A549 (cell line): ENCODE data around the gene MTARC1. TPM values are rescaled to one million over a fixed set of nuclear protein-coding genes. Genes with fewer than 3 reads are reported as not detected.

Experiments
- ATAC-seq, 2 experiments: fragments of 200-7000 bp in 1 of 2; fragments of >200 bp in 1 of 2; cut with Nextera tagmentation in 1 of 2; cut with Tn5 transposase in 1 of 2; 3 replicates each; pipeline versions ENCODE4 v1.8.0 to v1.9.1; 2018 to 2020; ENCODE audit warnings: mild to moderate bottlenecking in 1 of 2, moderate library complexity in 1 of 2
- CTCF ChIA-PET: fragments of 300-600 bp; sonication (Branson Sonifier 250); formaldehyde crosslinking; extraction: SDS; loops from one replicate; lab custom pipeline; 2021; ENCODE audit warnings: antibody characterized with exemption, inconsistent platforms; lab: Yijun Ruan, JAX
- POLR2A ChIA-PET: fragments of 350-600 bp; formaldehyde crosslinking; extraction: SDS; loops from one replicate; lab custom pipeline; 2021; ENCODE audit warnings: antibody characterized with exemption, inconsistent platforms; lab: Yijun Ruan, JAX
- DNase-seq, 2 experiments: peaks; one replicate each; pipeline versions ENCODE4 v3.0.0 to v3.0.0-alpha.2; 2011 to 2016; ENCODE audit warnings: low read depth in 1 of 2, low spot score in 1 of 2
- FAIRE-seq: peaks from 2 replicates; lab custom pipeline; 2011; peaks lifted over from hg19 to GRCh38; lab: Jason Lieb, UNC
- H3K27ac ChIP-seq, 2 experiments: fragments of >200 bp; sonication (Bioruptor Twin); formaldehyde crosslinking; 3 replicates each; pipeline ENCODE4 v1.5.1; 2016 to 2017
- H3K4me1 ChIP-seq: fragments of >200 bp; sonication (Bioruptor Twin); formaldehyde crosslinking; 3 replicates; pipeline ENCODE4 v1.6.1; 2016
- H3K4me2 ChIP-seq: fragments of >200 bp; sonication (Bioruptor Twin); formaldehyde crosslinking; 3 replicates; pipeline ENCODE4 v1.6.1; 2016
- H3K4me3 ChIP-seq: fragments of >200 bp; sonication (Bioruptor Twin); formaldehyde crosslinking; 3 replicates; pipeline ENCODE4 v1.5.1; 2016
- H3K9me3 ChIP-seq: fragments of >200 bp; sonication (Bioruptor Twin); formaldehyde crosslinking; 3 replicates; pipeline ENCODE4 v1.6.1; 2016
- CBX2 ChIP-seq: fragments of 200-600 bp; sonication (generic); IDR thresholded peaks from 2 replicates; pipeline ENCODE4 v1.6.1; 2016; ENCODE audit warnings: low read depth, mild to moderate bottlenecking, borderline replicate concordance
- CBX8 ChIP-seq: fragments of 200-600 bp; sonication (generic); IDR thresholded peaks from 2 replicates; pipeline ENCODE4 v1.6.1; 2016
- CEBPB ChIP-seq, 2 experiments: fragments of >200 bp in 1 of 2; sonication (Bioruptor Twin) in 1 of 2; formaldehyde crosslinking in 1 of 2; IDR thresholded peaks; 2 replicates each; pipeline ENCODE4 v1.6.1; 2012 to 2016
- EHF ChIP-seq: fragments of 250-450 bp; sonication (Bioruptor Pico); IDR thresholded peaks from 2 replicates; pipeline ENCODE4 v1.5.0; 2020; ENCODE audit warnings: mild to moderate bottlenecking
- ESRRA ChIP-seq: fragments of 150-350 bp; IDR thresholded peaks from 2 replicates; pipeline ENCODE4 v1.6.1; 2014; ENCODE audit warnings: mild to moderate bottlenecking, low read length, borderline replicate concordance
- FOSB ChIP-seq: fragments of 250-450 bp; sonication (Bioruptor Pico); IDR thresholded peaks from 2 replicates; pipeline ENCODE4 v1.5.0; 2020; ENCODE audit warnings: mild to moderate bottlenecking, moderate library complexity
- HDAC2 ChIP-seq: fragments of 200-600 bp; sonication (generic); IDR thresholded peaks from 2 replicates; pipeline ENCODE4 v1.6.1; 2016
- HOXA7 ChIP-seq: fragments of 250-450 bp; sonication (Bioruptor Pico); IDR thresholded peaks from 2 replicates; pipeline ENCODE4 v1.5.0; 2020; ENCODE audit warnings: mild to moderate bottlenecking, moderate library complexity
- KDM1A ChIP-seq: fragments of 200-600 bp; sonication (generic); IDR thresholded peaks from 2 replicates; pipeline ENCODE4 v1.6.1; 2016; ENCODE audit warnings: low read depth, mild to moderate bottlenecking
- MAFK ChIP-seq: fragments of 450-650 bp; IDR thresholded peaks from 2 replicates; pipeline ENCODE4 v1.6.1; 2014; ENCODE audit not compliant: partially characterized antibody
- PHF8 ChIP-seq: fragments of 200-600 bp; sonication (generic); IDR thresholded peaks from 2 replicates; pipeline ENCODE4 v1.6.1; 2016; ENCODE audit warnings: low read depth, mild to moderate bottlenecking, antibody characterized with exemption, moderate library complexity, borderline replicate concordance
- POLR2A ChIP-seq: IDR thresholded peaks from 2 replicates; pipeline ENCODE4 v1.6.1; 2012; ENCODE audit warnings: mild to moderate bottlenecking, low read length
- RARB ChIP-seq: fragments of 250-450 bp; sonication (Bioruptor Pico); IDR thresholded peaks from 2 replicates; pipeline ENCODE4 v1.8.0; 2021; ENCODE audit warnings: mild to moderate bottlenecking, moderate library complexity
- RCOR1 ChIP-seq: fragments of 150-350 bp; IDR thresholded peaks from 2 replicates; pipeline ENCODE4 v1.6.1; 2014; ENCODE audit warnings: antibody characterized with exemption, low read length, low read depth
- RFX5 ChIP-seq: fragments of 450-650 bp; IDR thresholded peaks from 2 replicates; pipeline ENCODE4 v1.7.1; 2014; ENCODE audit warnings: antibody characterized with exemption, mild to moderate bottlenecking, moderate library complexity
- SREBF2 ChIP-seq: fragments of 450-650 bp; IDR thresholded peaks from 2 replicates; pipeline ENCODE4 v1.6.1; 2014; ENCODE audit warnings: mild to moderate bottlenecking, moderate library complexity
- TP53 ChIP-seq: fragments of 250-450 bp; sonication (Bioruptor Pico); IDR thresholded peaks from 2 replicates; pipeline ENCODE4 v1.5.0; 2021; ENCODE audit warnings: mild to moderate bottlenecking, moderate library complexity
- USF2 ChIP-seq: fragments of 450-650 bp; IDR thresholded peaks from 2 replicates; pipeline ENCODE4 v1.6.1; 2014; ENCODE audit warnings: antibody characterized with exemption
- ZC3H11A ChIP-seq: fragments of 450-650 bp; IDR thresholded peaks from 2 replicates; pipeline ENCODE4 v1.6.1; 2014; ENCODE audit warnings: antibody characterized with exemption, mild to moderate bottlenecking
- ZFP36 ChIP-seq: fragments of 450-650 bp; IDR thresholded peaks from 2 replicates; pipeline ENCODE4 v1.6.1; 2014; ENCODE audit warnings: borderline replicate concordance; ENCODE audit not compliant: partially characterized antibody
- ZSCAN20 ChIP-seq: fragments of 250-450 bp; sonication (Bioruptor Pico); IDR thresholded peaks from 2 replicates; pipeline ENCODE4 v1.8.0; 2022; ENCODE audit warnings: mild to moderate bottlenecking, moderate library complexity
- WGBS: methylation state at CpG from one replicate; pipeline ENCODE4 v1.1.6; 2017; ENCODE audit errors: missing lambda C conversion rate; 5-methylcytosine and 5-hydroxymethylcytosine counted together
- polyA plus RNA-seq, 4 experiments: library from polyadenylated mRNA; depleted of rRNA in 3 of 4; stranded (reverse); fragments of >200 nt; fragmentation: RNase III in 1 of 4; extraction: RNeasy Plus Mini Kit Qiagen cat#74134 plus additional on column Dnase treatment in 1 of 4; gene quantifications; 2 replicates in 3 of 4; 3 replicates in 1 of 4; pipeline ENCODE4 v1.2.3, GENCODE V29; 2011 to 2017
- TF ChIP-seq, protein P1 (sequence below): fragments of >200 bp; sonication (Bioruptor Twin); formaldehyde crosslinking; IDR thresholded peaks from 2 replicates; pipeline ENCODE4 v1.6.1; 2016
- TF ChIP-seq, protein P2 (sequence below): fragments of 200-600 bp; sonication (generic); IDR thresholded peaks from 2 replicates; pipeline ENCODE4 v1.6.1; 2016; ENCODE audit warnings: antibody characterized with exemption, mild to moderate bottlenecking, moderate library complexity
- TF ChIP-seq, protein P3 (sequence below): IDR thresholded peaks from 2 replicates; pipeline ENCODE4 v1.6.1; 2012; ENCODE audit warnings: low read depth, borderline replicate concordance

MTARC1 gene
- polyA plus RNA-seq, 2 of the 4 experiments (the other 2 are of a cell fraction) = 9.5 to 10.1 TPM

- Histone ChIP-seq H3K4me2 (no peak overlapping the region), H3K4me1 (no peaks in the 10 kb centered on the region), H3K27ac (no peak overlapping the region), H3K4me3 (no peak overlapping the region), H3K9me3 (no peaks in the 10 kb centered on the region)
- WGBS = 70% methylated on average over 4 of the region's 4 CpGs
- no peak for FAIRE-seq
- POLR2A ChIA-PET = no interaction called here
- TF ChIP-seq ZFP36 = no peak
- no peak for TF ChIP-seq TP53 (CRISPR knock-in tag)
- TF ChIP-seq, protein P1, sequence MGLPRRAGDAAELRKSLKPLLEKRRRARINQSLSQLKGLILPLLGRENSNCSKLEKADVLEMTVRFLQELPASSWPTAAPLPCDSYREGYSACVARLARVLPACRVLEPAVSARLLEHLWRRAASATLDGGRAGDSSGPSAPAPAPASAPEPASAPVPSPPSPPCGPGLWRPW = no peak
- no peak for TF ChIP-seq KDM1A
- TF ChIP-seq RCOR1 = no peak
- TF ChIP-seq, all 56 proteins: peak for 0
- CTCF ChIA-PET = no interaction called here
- ATAC-seq (no peak), DNase-seq (no peak)
These were observed 42.4 kb downstream of the MTARC1 start for GRCh38 chr1:220828950-220829586.

- no peak overlapping the region for H3K4me2 ChIP-seq
- 81% methylated on average over 2 of the region's 2 CpGs for whole genome bisulfite sequencing
- ChIA-PET POLR2A (no interaction called here), CTCF (no interaction called here)
- H3K27ac ChIP-seq = no peak overlapping the region
- no peak overlapping the region for H3K4me3 ChIP-seq
- no peak for DNase-seq
- no peaks in the 10 kb centered on the region for H3K4me1 ChIP-seq
- no peak for TF ChIP-seq HOXA7 (CRISPR knock-in tag)
- TF ChIP-seq POLR2A = no peak
- no peak for TF ChIP-seq CBX2
- TF ChIP-seq RFX5 = no peak
- TF ChIP-seq CBX8 = no peak
- TF ChIP-seq, protein P2, sequence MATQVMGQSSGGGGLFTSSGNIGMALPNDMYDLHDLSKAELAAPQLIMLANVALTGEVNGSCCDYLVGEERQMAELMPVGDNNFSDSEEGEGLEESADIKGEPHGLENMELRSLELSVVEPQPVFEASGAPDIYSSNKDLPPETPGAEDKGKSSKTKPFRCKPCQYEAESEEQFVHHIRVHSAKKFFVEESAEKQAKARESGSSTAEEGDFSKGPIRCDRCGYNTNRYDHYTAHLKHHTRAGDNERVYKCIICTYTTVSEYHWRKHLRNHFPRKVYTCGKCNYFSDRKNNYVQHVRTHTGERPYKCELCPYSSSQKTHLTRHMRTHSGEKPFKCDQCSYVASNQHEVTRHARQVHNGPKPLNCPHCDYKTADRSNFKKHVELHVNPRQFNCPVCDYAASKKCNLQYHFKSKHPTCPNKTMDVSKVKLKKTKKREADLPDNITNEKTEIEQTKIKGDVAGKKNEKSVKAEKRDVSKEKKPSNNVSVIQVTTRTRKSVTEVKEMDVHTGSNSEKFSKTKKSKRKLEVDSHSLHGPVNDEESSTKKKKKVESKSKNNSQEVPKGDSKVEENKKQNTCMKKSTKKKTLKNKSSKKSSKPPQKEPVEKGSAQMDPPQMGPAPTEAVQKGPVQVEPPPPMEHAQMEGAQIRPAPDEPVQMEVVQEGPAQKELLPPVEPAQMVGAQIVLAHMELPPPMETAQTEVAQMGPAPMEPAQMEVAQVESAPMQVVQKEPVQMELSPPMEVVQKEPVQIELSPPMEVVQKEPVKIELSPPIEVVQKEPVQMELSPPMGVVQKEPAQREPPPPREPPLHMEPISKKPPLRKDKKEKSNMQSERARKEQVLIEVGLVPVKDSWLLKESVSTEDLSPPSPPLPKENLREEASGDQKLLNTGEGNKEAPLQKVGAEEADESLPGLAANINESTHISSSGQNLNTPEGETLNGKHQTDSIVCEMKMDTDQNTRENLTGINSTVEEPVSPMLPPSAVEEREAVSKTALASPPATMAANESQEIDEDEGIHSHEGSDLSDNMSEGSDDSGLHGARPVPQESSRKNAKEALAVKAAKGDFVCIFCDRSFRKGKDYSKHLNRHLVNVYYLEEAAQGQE = no peak
- TF ChIP-seq USF2 = no peak
- TF ChIP-seq HDAC2 = no peak
- TF ChIP-seq ESRRA = no peak
- TF ChIP-seq SREBF2 = no peak
- no peak for TF ChIP-seq RARB (CRISPR knock-in tag)
- TF ChIP-seq ZSCAN20 (CRISPR knock-in tag) = no peak
- no peak for TF ChIP-seq EHF (CRISPR knock-in tag)
- TF ChIP-seq RCOR1 = no peak
- no peak for TF ChIP-seq PHF8
- no peak for TF ChIP-seq FOSB (CRISPR knock-in tag)
- no peak for TF ChIP-seq CEBPB (IDR thresholded peaks at IDR 0.05)
- TF ChIP-seq, protein P3, sequence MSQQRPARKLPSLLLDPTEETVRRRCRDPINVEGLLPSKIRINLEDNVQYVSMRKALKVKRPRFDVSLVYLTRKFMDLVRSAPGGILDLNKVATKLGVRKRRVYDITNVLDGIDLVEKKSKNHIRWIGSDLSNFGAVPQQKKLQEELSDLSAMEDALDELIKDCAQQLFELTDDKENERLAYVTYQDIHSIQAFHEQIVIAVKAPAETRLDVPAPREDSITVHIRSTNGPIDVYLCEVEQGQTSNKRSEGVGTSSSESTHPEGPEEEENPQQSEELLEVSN = no peak
- TF ChIP-seq MAFK = no peak
- TF ChIP-seq ZC3H11A = no peak
- FAIRE-seq = no peak
- no peaks in the 10 kb centered on the region for H3K9me3 ChIP-seq
- no peak for ATAC-seq
These were observed 46.7 kb downstream of the MTARC1 start for GRCh38 chr1:220833436-220833835.
